ENCODE measurements around the gene BFSP2.

BFSP2 gene

DNA sequence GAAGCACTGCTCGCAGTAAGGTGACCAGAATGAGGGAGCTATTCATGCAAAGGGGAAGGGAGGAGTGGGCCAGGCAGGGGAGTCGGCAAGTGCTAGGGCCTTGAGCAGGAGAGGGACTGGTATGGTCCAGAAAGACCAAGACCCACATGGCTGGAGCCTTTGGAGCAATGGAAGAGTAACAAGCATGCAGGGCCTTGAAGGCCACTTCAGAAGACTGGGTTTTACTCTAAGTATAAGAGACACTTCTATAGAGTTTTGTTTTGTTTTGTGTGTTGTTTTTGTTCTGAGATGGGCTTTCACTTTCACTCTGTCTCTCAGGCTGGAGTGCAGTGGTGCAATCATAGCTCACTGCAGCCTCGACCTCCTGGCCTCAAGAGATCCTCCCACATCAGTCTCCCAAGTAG is 42.0 kb downstream of the BFSP2 start:
- TF ChIP-seq, protein P1, sequence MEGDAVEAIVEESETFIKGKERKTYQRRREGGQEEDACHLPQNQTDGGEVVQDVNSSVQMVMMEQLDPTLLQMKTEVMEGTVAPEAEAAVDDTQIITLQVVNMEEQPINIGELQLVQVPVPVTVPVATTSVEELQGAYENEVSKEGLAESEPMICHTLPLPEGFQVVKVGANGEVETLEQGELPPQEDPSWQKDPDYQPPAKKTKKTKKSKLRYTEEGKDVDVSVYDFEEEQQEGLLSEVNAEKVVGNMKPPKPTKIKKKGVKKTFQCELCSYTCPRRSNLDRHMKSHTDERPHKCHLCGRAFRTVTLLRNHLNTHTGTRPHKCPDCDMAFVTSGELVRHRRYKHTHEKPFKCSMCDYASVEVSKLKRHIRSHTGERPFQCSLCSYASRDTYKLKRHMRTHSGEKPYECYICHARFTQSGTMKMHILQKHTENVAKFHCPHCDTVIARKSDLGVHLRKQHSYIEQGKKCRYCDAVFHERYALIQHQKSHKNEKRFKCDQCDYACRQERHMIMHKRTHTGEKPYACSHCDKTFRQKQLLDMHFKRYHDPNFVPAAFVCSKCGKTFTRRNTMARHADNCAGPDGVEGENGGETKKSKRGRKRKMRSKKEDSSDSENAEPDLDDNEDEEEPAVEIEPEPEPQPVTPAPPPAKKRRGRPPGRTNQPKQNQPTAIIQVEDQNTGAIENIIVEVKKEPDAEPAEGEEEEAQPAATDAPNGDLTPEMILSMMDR (IDR thresholded peaks at IDR 0.05; ENCODE audit: insufficient read depth, low read depth, low read length, missing control alignments): no peak
- no peak overlapping the region for H3K4me3 ChIP-seq (ENCODE audit: low read length)

DNA sequence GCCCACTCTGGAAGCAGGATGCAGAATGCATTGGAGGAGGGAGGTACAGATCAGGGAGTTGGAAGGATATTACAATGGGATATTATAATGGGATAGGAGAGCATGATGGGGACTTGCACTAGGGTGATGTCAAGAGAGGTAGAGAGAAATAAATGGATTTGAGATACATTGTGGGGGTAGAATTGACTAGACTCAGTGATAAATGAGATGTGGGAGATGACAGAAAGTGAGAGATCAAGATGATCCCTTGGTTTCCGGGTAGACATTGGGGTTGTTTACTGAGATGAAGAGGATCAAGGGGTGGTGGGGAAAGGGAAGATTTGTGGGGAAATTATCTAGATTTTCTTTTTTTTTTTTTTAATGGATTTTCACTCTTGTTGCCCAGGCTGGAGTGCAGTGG is 42.7 kb downstream of the BFSP2 start:
- no peak overlapping the region for H3K4me3 ChIP-seq (ENCODE audit: low read length)
- TF ChIP-seq, protein P1 (IDR thresholded peaks at IDR 0.05; ENCODE audit: insufficient read depth, low read depth, low read length, missing control alignments): no peak
- DNase-seq (ENCODE audit: low read depth): no peak

More for the DNA sequence above, 42.0 kb downstream of the BFSP2 start:
- DNase-seq (ENCODE audit: low read depth): no peak

DNA sequence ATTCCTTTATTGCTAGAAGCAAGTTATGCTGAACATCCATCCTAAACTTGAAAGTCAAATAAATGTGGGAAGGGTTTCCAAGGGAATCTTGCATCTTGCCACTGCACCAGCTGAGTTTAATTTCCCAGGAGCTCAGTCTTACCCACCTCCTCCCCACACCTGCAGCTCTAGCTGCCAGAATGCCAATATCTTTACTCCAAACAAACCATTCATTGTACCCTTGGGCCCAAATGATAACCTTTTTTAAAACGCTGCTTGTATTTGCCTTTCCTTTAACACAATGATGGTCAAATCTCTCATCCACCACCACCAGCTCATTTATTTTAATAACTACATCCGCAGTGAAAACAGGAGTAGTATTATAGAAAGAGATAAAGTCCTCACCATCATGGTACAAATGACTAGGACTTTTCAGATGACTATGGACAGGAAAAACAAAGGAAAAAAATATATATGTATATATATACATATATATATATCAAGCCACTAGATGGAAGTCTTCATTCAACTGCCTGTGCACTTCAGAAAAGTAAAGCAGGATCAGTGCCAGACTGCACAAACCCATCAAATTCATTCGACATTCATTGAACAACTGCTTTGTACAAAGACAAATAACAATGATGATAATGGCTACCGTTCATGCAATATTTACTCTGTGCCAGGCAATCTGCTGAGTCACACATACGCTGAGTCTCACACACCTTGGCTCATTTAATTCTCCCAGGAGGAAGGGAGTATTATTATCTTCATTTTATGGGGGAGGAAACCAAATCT is 44.0 kb downstream of the BFSP2 start:
- TF ChIP-seq, protein P1 (IDR thresholded peaks at IDR 0.05; ENCODE audit: insufficient read depth, low read depth, low read length, missing control alignments): peak; percentile 18
- DNase-seq (ENCODE audit: low read depth): peak; percentile 86
- no peak overlapping the region for H3K4me3 ChIP-seq (ENCODE audit: low read length)

DNA sequence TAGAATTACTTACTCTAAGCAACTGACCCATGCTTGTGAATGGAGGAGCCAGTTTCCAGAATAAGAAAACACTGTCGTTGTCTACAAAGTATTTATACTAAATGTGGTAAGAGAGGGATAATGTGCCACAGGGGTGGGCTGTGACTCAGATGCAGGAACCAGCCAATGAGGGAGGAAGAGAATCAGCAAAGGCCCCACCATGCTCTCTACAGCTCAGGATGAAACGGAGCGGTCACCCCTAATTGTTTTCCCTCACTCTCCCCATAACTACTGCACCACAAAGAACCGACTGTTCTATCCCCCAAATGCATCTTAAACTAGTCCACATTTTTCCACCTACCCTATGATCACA is 44.5 kb downstream of the BFSP2 start:
- no peak overlapping the region for H3K4me3 ChIP-seq (ENCODE audit: low read length)
- no peak for DNase-seq (ENCODE audit: low read depth)
- TF ChIP-seq, protein P1 (IDR thresholded peaks at IDR 0.05; ENCODE audit: insufficient read depth, low read depth, low read length, missing control alignments): no peak

DNA sequence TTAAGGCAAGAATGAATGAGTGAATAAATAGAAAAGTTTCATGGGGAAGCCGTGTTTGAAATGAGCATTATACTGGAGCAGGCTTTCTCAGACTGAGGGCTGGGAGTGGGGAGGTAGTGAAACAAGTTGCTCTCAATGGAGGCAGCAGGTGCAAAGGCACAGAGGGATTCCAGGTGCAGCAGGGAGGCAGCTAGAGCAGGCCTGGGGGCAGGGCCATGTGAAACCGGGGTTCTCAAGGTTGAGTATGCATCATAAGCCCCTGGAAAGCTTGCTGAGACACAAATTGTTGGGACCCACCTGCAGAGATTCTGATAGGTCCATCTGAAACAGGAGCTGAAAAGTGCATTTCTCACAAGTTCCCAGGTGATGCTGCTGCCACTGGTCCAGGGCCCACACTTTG is 45.3 kb downstream of the BFSP2 start:
- H3K4me3 ChIP-seq (ENCODE audit: low read length): no peak overlapping the region
- TF ChIP-seq, protein P1 (IDR thresholded peaks at IDR 0.05; ENCODE audit: insufficient read depth, low read depth, low read length, missing control alignments): no peak
- DNase-seq (ENCODE audit: low read depth): no peak

DNA sequence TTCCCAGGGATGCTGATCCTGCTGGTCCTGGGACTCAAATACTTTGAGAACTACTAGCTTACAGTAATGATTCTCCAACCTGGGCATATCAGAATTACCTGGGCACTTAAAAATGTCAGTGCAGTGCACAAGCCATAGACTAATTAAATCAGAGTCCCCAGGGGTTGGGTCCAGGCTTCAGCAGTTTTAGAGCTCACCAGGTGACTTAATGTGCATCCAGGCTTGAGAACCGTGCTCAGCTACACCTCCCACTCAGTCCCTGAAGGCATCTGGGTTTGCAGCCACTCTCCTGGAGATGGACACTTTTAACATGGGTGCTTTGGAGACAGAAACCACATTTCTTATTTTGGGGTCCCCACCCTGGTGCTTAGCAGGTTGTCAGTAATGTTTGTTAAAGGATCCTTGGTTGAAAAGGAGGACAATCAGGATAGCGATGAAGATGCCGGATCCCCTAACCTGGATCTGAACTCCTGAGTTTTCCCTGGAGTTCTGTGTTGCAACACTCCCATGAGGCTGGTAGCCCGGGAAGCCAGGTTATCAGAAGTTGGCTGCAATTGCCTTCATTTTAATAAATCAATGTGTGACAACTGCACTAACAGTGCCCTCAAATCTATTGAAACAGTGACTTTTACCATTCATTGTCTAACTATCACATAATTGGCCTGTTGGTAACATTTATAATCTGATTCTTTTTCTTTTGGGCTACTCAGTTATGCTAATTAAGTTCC is 48.1 kb downstream of the BFSP2 start:
- TF ChIP-seq, protein P1 (IDR thresholded peaks at IDR 0.05; ENCODE audit: insufficient read depth, low read depth, low read length, missing control alignments): no peak
- DNase-seq (ENCODE audit: low read depth): no peak

More for the DNA sequence above, 48.1 kb downstream of the BFSP2 start:
- no peak overlapping the region for H3K4me3 ChIP-seq (ENCODE audit: low read length)

All from epithelial cell of esophagus (primary cell).